ENCODE measurements around the gene RPS29. TPM values are rescaled to one million over a fixed set of nuclear protein-coding genes. Genes with fewer than 3 reads are reported as not detected.

RPS29 gene
- total RNA-seq, 4 donors from 2014 or later, result 5,312 to 11,292 (median 8,564) TPM

- H3K9me3 ChIP-seq, result no peaks in the 10 kb centered on the region
- TF ChIP-seq POLR2A (IDR thresholded peaks at IDR 0.05) (no peak), POLR2AphosphoS5 (IDR thresholded peaks at IDR 0.05) (no peak), EP300 (IDR thresholded peaks at IDR 0.05) (no peak)
- TF ChIP-seq, protein P1, sequence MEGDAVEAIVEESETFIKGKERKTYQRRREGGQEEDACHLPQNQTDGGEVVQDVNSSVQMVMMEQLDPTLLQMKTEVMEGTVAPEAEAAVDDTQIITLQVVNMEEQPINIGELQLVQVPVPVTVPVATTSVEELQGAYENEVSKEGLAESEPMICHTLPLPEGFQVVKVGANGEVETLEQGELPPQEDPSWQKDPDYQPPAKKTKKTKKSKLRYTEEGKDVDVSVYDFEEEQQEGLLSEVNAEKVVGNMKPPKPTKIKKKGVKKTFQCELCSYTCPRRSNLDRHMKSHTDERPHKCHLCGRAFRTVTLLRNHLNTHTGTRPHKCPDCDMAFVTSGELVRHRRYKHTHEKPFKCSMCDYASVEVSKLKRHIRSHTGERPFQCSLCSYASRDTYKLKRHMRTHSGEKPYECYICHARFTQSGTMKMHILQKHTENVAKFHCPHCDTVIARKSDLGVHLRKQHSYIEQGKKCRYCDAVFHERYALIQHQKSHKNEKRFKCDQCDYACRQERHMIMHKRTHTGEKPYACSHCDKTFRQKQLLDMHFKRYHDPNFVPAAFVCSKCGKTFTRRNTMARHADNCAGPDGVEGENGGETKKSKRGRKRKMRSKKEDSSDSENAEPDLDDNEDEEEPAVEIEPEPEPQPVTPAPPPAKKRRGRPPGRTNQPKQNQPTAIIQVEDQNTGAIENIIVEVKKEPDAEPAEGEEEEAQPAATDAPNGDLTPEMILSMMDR (IDR thresholded peaks at IDR 0.05), result no peak
- no peak overlapping the region for H3K27ac ChIP-seq
- DNase-seq (ENCODE audit: low spot score in 2 of 2), result no peak
- H3K36me3 ChIP-seq, result peaks cover 24% of the 10 kb centered on the region
- 86% methylated on average over 5 of the region's 5 CpGs for WGBS
- H3K27me3 ChIP-seq, result no peaks in the 10 kb centered on the region
- H3K4me1 ChIP-seq, result no peaks in the 10 kb centered on the region
- H3K4me3 ChIP-seq, result no peak overlapping the region
Observed at GRCh38 chr14:49574038-49574437, 12.1 kb downstream of the RPS29 start.

GRCh38 chr14:49569281-49569680 lies 16.9 kb downstream of the RPS29 start:
- 91% methylated on average over 3 of the region's 3 CpGs for WGBS
- no peak for DNase-seq (ENCODE audit: low spot score in 2 of 2)
- H3K4me1 ChIP-seq, result no peaks in the 10 kb centered on the region

DNA sequence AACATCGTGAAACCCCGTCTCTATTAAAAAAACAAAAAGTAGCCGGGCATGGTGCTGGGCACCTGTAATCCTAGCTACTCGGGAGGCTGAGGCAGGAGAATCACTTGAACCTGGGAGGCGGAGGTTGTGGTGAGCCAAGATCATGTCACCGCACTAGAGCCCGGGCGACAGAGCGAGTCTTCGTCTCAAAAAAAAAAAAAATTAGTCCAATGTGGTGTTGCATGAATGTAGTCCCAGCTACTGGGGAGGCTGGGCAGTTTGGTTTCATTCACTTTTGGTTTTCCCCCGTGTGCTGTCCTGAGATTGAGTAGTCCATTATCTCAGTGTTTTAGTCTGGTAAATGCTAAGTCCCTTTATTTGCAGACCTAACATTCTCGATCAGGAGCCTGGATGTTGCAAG lies 19.5 kb downstream of the RPS29 start:
- whole genome bisulfite sequencing, result 90% methylated on average over 12 of the region's 12 CpGs
- H3K36me3 ChIP-seq, result no peaks in the 10 kb centered on the region
- no peak for TF ChIP-seq EP300 (IDR thresholded peaks at IDR 0.05)
- TF ChIP-seq, protein P1 (IDR thresholded peaks at IDR 0.05), result no peak
- TF ChIP-seq POLR2A (IDR thresholded peaks at IDR 0.05), result no peak
- no peak for TF ChIP-seq POLR2AphosphoS5 (IDR thresholded peaks at IDR 0.05)
- no peak overlapping the region for H3K4me3 ChIP-seq
- H3K4me1 ChIP-seq, result no peaks in the 10 kb centered on the region
- H3K27me3 ChIP-seq, result no peaks in the 10 kb centered on the region
- no peaks in the 10 kb centered on the region for H3K9me3 ChIP-seq
- H3K27ac ChIP-seq, result no peak overlapping the region
- DNase-seq (ENCODE audit: low spot score in 2 of 2), result no peak

More at GRCh38 chr14:49569281-49569680, 16.9 kb downstream of the RPS29 start:
- Histone ChIP-seq H3K27ac (no peak overlapping the region), H3K9me3 (no peaks in the 10 kb centered on the region), H3K36me3 (no peaks in the 10 kb centered on the region), H3K27me3 (no peaks in the 10 kb centered on the region), H3K4me3 (no peak overlapping the region)
- TF ChIP-seq EP300 (IDR thresholded peaks at IDR 0.05), result no peak
- TF ChIP-seq POLR2AphosphoS5 (IDR thresholded peaks at IDR 0.05), result no peak
- no peak for TF ChIP-seq POLR2A (IDR thresholded peaks at IDR 0.05)

DNA sequence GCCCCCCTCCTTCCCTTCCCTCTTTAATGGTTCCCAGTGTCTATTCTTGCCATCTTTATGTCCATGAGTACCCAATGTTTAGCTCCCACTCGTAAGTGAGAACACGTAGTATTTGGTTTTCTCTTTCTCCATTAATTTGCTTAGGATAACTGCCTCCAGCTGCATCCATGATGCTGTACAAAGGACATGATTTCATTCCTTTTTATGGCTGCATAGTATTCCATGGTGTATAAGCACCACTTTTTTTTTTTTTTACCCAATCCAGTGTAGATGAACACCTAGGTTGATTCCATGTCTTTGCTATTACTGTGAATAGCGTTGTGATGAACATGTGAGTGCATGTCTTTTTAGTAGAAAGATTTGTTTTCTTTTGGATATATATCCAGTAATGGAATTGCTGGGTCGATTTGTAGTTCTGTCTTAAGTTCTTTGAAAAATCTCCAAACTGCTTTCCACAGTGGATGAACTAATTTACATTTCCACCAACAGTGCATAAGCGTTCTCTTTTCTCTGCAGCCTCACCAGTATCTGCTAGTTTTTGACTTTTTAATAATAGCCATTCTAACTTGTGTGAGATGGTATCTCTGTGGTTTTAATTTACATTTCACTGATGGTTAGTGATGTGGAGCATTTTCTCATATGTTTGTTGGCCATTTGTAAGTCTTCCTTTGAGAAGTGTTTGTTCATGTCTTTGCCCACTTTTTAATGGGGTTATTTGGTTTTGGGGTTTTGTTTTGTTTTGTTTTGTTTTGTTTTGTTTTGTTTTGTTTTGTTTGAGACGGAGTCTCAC lies 26.0 kb downstream of the RPS29 start:
- Histone ChIP-seq H3K9me3 (no peaks in the 10 kb centered on the region), H3K27me3 (no peaks in the 10 kb centered on the region), H3K4me1 (no peaks in the 10 kb centered on the region), H3K36me3 (no peaks in the 10 kb centered on the region), H3K27ac (no peak overlapping the region), H3K4me3 (no peak overlapping the region)
- 86% methylated on average over 6 of the region's 6 CpGs for WGBS
- DNase-seq (ENCODE audit: low spot score in 2 of 2), result no peak
- TF ChIP-seq, protein P1 (IDR thresholded peaks at IDR 0.05), result no peak
- TF ChIP-seq EP300 (IDR thresholded peaks at IDR 0.05) (no peak), POLR2A (IDR thresholded peaks at IDR 0.05) (no peak), POLR2AphosphoS5 (IDR thresholded peaks at IDR 0.05) (no peak)

- Histone ChIP-seq H3K4me1 (no peaks in the 10 kb centered on the region), H3K27me3 (no peaks in the 10 kb centered on the region), H3K27ac (no peak overlapping the region), H3K9me3 (no peaks in the 10 kb centered on the region), H3K36me3 (no peaks in the 10 kb centered on the region), H3K4me3 (no peak overlapping the region)
- 63% methylated on average over 3 of the region's 3 CpGs for WGBS
- no peak for DNase-seq (ENCODE audit: low spot score in 2 of 2)
- TF ChIP-seq POLR2A (IDR thresholded peaks at IDR 0.05) (no peak), POLR2AphosphoS5 (IDR thresholded peaks at IDR 0.05) (no peak), EP300 (IDR thresholded peaks at IDR 0.05) (no peak)
- TF ChIP-seq, protein P1 (IDR thresholded peaks at IDR 0.05), result no peak
Observed at GRCh38 chr14:49553892-49554291, 32.3 kb downstream of the RPS29 start.

All from suprapubic skin (tissue), 4 donors.